HAP-1 (cell line): ENCODE results near the gene ITGB5.

ENCODE experiments used
- DNase-seq, 2 experiments: peaks; one replicate each; pipeline ENCODE4 v3.0.0-alpha.2; 2016 to 2020; ENCODE audit warnings: low spot score in 2 of 2
- H3K27me3 ChIP-seq: fragments of 250-450 bp; sonication (Bioruptor Pico); 2 replicates; pipeline ENCODE4 v1.5.1; 2020; ENCODE audit warnings: low read depth, mild to moderate bottlenecking, moderate library complexity
- H3K36me3 ChIP-seq: fragments of 250-450 bp; sonication (Bioruptor Pico); replicated peaks from 2 replicates; pipeline ENCODE4 v1.5.1; 2020; ENCODE audit warnings: mild to moderate bottlenecking
- H3K4me1 ChIP-seq: fragments of 250-450 bp; sonication (Bioruptor Pico); 2 replicates; pipeline ENCODE4 v1.5.1; 2020; ENCODE audit warnings: mild to moderate bottlenecking
- H3K4me3 ChIP-seq: fragments of 250-450 bp; sonication (Bioruptor Pico); 2 replicates; pipeline ENCODE4 v1.5.1; 2020; ENCODE audit warnings: mild to moderate bottlenecking, moderate library complexity
- H3K9me3 ChIP-seq: fragments of 250-450 bp; sonication (Bioruptor Pico); 2 replicates; pipeline ENCODE4 v1.5.1; 2020; ENCODE audit warnings: mild to moderate bottlenecking, moderate library complexity
- in situ Hi-C: fragments of 300-500 bp; cut with MboI; formaldehyde crosslinking; loops from 3 replicates; pipeline ENCODE4 v1.14.3; 2020; ENCODE audit warnings: low sequenced_read_pairs, inconsistent platforms, mixed read lengths

The ITGB5 gene

GRCh38 chr3:124886168-124887056 is 753 bp downstream of the ITGB5 start:
- in situ Hi-C loops, result no loop called here
- H3K9me3 ChIP-seq, result no peaks in the 10 kb centered on the region

GRCh38 chr3:124885466-124886167 is 1.5 kb downstream of the ITGB5 start:
- no peaks in the 10 kb centered on the region for H3K27me3 ChIP-seq
- peak; percentile 45 to 70 for DNase-seq
- no peaks in the 10 kb centered on the region for H3K9me3 ChIP-seq
- H3K36me3 ChIP-seq, result no peaks in the 10 kb centered on the region
- H3K4me3 ChIP-seq, result peak overlapping the region; percentile 44
- in situ Hi-C loops, result no loop called here
- peaks cover 22% of the 10 kb centered on the region for H3K4me1 ChIP-seq

More at GRCh38 chr3:124886168-124887056, 753 bp downstream of the ITGB5 start:
- Histone ChIP-seq H3K36me3 (no peaks in the 10 kb centered on the region), H3K4me1 (peaks cover 22% of the 10 kb centered on the region), H3K4me3 (peak overlapping the region; percentile 44), H3K27me3 (no peaks in the 10 kb centered on the region)
- DNase-seq, result peak; percentile 35 to 63

DNA sequence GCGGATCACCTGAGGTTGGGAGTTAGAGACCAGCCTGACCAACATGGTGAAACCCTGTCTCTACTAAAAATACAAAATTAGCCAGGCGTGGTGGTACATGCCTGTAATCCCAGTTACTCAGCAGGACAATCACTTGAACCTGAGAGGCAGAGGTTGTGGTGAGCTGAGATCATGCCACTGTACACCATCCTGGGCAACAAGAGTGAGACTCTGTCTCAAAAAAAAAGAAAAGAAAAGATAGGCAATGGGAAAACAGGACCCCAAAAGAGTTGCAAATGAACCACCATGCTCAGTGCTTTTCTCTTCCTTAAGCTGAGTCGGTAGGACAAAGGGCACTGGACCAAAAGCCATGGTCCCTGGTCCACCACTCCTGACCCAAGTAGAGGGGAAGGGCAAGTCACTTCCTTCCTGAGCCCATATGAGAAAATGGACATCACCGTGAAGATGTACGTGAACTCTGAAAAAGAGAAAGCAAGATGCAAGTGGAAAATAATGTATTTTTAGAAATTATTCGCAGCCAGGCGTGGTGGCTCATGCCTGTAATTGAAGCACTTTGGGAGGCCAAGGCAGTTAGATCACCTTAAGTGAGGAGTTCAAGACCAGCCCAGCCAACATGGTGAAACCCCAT is 2.6 kb downstream of the ITGB5 start:
- DNase-seq, result no peak
- Histone ChIP-seq H3K36me3 (no peaks in the 10 kb centered on the region), H3K9me3 (no peaks in the 10 kb centered on the region), H3K27me3 (no peaks in the 10 kb centered on the region), H3K4me1 (peaks cover 22% of the 10 kb centered on the region), H3K4me3 (no peak overlapping the region)
- in situ Hi-C loops, result no loop called here

GRCh38 chr3:124883766-124884473 is 3.2 kb downstream of the ITGB5 start:
- in situ Hi-C loops, result no loop called here
- Histone ChIP-seq H3K4me3 (no peak overlapping the region), H3K27me3 (no peaks in the 10 kb centered on the region), H3K36me3 (no peaks in the 10 kb centered on the region), H3K9me3 (no peaks in the 10 kb centered on the region), H3K4me1 (peaks cover 22% of the 10 kb centered on the region)
- no peak for DNase-seq

GRCh38 chr3:124882816-124883747 is 4.1 kb downstream of the ITGB5 start:
- in situ Hi-C loops, result no loop called here
- Histone ChIP-seq H3K4me1 (peaks cover 22% of the 10 kb centered on the region), H3K4me3 (no peak overlapping the region), H3K9me3 (no peaks in the 10 kb centered on the region), H3K36me3 (no peaks in the 10 kb centered on the region), H3K27me3 (no peaks in the 10 kb centered on the region)
- peak; percentile 19 to 39 for DNase-seq

DNA sequence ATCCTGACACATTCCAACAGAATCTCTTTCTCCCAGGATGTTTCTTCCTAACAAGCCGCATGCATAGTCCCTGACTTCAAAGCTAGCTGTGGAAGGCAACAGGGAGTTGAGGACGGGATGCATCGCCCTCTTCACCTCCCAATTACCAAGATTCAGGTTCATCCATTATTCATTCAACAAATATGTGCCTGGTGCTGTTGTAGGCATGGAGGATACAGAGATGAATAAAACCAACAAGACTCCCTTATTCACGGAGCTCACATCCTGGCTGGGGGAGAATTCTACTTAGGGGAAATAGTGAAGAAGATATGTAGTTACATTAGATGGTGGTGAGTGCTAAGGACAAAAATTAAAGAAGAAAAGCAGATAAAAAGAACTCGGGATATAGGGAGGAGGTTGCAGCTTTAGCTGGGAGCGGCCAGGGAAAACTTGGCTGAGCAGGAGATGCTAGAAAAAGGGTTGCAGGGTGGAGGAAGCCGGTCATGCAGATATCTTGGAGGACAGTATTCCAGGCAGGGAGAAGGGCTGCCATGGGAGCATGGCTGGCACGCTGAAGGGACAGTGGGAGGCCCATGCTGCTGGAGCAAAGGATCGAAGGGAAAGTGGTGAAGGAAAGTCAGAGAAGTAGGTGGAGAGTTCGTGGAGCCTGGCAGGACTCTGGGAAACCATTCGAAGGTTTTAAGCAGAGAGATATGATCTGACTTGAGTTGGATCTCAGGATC is 5.0 kb downstream of the ITGB5 start:
- no peak overlapping the region for H3K4me3 ChIP-seq
- no peaks in the 10 kb centered on the region for H3K36me3 ChIP-seq
- in situ Hi-C loops, result no loop called here
- H3K4me1 ChIP-seq, result peaks cover 22% of the 10 kb centered on the region
- H3K9me3 ChIP-seq, result no peaks in the 10 kb centered on the region
- H3K27me3 ChIP-seq, result no peaks in the 10 kb centered on the region
- DNase-seq, result no peak

- Histone ChIP-seq H3K27me3 (no peaks in the 10 kb centered on the region), H3K4me3 (no peak overlapping the region), H3K36me3 (no peaks in the 10 kb centered on the region), H3K4me1 (peaks cover 14% of the 10 kb centered on the region), H3K9me3 (no peaks in the 10 kb centered on the region)
- in situ Hi-C loops, result no loop called here
- no peak for DNase-seq
Measured at GRCh38 chr3:124879337-124879680, 7.9 kb downstream of the ITGB5 start.

- Histone ChIP-seq H3K27me3 (no peaks in the 10 kb centered on the region), H3K36me3 (no peaks in the 10 kb centered on the region), H3K4me1 (peaks cover 13% of the 10 kb centered on the region), H3K4me3 (no peak overlapping the region), H3K9me3 (no peaks in the 10 kb centered on the region)
- in situ Hi-C loops, result no loop called here
- DNase-seq, result no peak
Measured at GRCh38 chr3:124878561-124879336, 8.4 kb downstream of the ITGB5 start.

- no peak for DNase-seq
- H3K9me3 ChIP-seq, result no peaks in the 10 kb centered on the region
- no peak overlapping the region for H3K4me3 ChIP-seq
- H3K27me3 ChIP-seq, result no peaks in the 10 kb centered on the region
- no peaks in the 10 kb centered on the region for H3K36me3 ChIP-seq
- H3K4me1 ChIP-seq, result peaks cover 3% of the 10 kb centered on the region
- in situ Hi-C loops, result no loop called here
Measured at GRCh38 chr3:124877674-124878073, 9.5 kb downstream of the ITGB5 start.

DNA sequence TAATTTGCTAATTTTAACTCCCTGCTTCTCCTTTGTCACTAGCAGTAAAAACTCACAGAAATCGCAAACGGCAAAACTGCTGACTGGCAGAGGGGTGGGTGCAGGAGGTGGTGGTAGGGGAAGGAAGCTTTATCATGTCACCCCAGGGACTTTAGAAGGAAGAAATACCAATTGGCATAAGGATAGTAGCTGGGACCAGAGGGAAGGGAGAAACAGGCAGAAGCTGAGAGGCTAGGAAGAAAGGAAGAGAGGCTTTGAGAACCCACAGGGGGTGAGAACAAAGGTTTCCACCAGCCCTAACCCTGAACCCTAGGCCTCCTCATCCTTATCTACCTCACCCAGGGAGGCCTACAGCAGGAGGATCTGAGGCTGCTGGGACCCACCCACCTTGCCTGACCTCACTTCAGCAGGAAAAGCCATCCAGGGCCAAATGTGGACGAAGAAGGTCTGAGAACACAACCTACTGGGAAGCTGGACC is 10.7 kb downstream of the ITGB5 start:
- no peak for DNase-seq
- in situ Hi-C loops, result no loop called here
- Histone ChIP-seq H3K27me3 (no peaks in the 10 kb centered on the region), H3K4me1 (no peaks in the 10 kb centered on the region), H3K36me3 (no peaks in the 10 kb centered on the region), H3K9me3 (no peaks in the 10 kb centered on the region), H3K4me3 (no peak overlapping the region)

GRCh38 chr3:124873226-124873625 is 13.9 kb downstream of the ITGB5 start:
- H3K4me3 ChIP-seq, result no peak overlapping the region
- in situ Hi-C loops, result no loop called here

DNA sequence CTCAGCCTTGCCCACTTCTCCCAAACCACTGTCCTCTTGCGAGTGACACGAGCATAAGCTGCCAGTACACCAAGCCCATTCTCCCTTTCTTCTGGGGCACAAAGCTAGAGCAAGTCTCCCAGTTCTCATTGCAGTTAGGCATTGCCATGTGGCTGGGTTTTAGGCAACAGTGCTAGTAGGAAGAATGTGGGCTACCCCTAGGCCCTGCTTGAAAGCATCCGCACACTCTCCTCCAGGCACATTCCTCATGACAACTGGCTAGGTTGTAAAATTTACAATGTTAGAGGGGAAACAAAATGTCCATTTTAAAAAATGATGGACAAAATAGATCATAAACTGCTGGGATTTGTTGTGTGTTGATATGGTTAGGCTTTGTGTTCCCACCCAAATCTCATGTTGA is 19.7 kb downstream of the ITGB5 start:
- H3K27me3 ChIP-seq, result no peaks in the 10 kb centered on the region
- H3K36me3 ChIP-seq, result no peaks in the 10 kb centered on the region; the same call in 1 of the 2 replicates
- no peaks in the 10 kb centered on the region for H3K4me1 ChIP-seq
- DNase-seq, result no peak
- in situ Hi-C loops, result no loop called here
- H3K4me3 ChIP-seq, result no peak overlapping the region
- H3K9me3 ChIP-seq, result no peaks in the 10 kb centered on the region

More at GRCh38 chr3:124873226-124873625, 13.9 kb downstream of the ITGB5 start:
- H3K27me3 ChIP-seq, result no peaks in the 10 kb centered on the region
- no peaks in the 10 kb centered on the region; the same call in 1 of the 2 replicates for H3K36me3 ChIP-seq
- no peaks in the 10 kb centered on the region for H3K4me1 ChIP-seq
- no peaks in the 10 kb centered on the region for H3K9me3 ChIP-seq
- DNase-seq, result no peak
